Measurements from ENCODE around the gene NBPF26. TPM values are rescaled to one million over a fixed set of nuclear protein-coding genes. Genes with fewer than 3 reads are reported as not detected.
A peak's percentile ranks its signal among the peaks of the same experiment; 100 is the strongest.
"Not testable (repeated sequence)": the region's sequence is repeated elsewhere in the genome, so short reads cannot be mapped to it uniquely, and the experiment has no call there.

NBPF26 gene
- polyA plus RNA-seq (2014; cell fraction: cytosol; rRNA removed), result 2.6 and 3.0 TPM in 2 replicates
- polyA plus RNA-seq (2014; cell fraction: nucleus; rRNA removed), result 11.2 and 14.8 TPM in 2 replicates

DNA sequence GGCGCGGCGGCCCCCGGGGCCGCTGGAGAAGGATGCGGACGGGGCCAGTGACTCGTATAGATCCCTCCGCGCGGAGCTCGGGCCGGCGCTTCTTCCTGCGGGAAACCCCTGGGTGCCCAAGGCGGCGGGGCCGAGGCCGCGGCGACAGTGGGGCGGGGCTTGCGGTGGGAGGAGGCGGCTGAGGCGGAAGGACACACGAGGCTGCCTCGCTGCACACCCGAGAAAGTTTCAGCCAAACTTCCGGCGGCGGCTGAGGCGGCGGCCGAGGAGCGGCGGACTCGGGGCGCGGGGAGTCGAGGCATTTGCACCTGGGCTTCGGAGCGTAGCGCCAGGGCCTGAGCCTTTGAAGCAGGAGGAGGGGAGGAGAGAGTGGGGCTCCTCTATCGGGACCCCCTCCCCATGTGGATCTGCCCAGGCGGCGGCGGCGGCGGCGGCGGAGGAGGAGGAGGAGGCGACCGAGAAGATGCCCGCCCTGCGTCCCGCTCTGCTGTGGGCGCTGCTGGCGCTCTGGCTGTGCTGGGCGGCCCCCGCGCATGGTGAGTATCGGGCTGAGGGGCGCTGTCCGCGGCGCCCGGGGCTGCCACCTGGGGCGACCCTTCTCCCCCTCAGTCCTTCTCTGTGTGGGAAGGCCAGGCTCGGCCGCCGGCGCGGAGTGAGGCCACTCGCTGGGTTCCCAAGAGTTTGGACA lies at the start of gene NBPF26:
Gene NBPF26 (plus strand): TSS at position 231 of the 688 bp plus-strand sequence.
- peak; percentile 53 for DNase-seq (ENCODE audit: low spot score)

DNA sequence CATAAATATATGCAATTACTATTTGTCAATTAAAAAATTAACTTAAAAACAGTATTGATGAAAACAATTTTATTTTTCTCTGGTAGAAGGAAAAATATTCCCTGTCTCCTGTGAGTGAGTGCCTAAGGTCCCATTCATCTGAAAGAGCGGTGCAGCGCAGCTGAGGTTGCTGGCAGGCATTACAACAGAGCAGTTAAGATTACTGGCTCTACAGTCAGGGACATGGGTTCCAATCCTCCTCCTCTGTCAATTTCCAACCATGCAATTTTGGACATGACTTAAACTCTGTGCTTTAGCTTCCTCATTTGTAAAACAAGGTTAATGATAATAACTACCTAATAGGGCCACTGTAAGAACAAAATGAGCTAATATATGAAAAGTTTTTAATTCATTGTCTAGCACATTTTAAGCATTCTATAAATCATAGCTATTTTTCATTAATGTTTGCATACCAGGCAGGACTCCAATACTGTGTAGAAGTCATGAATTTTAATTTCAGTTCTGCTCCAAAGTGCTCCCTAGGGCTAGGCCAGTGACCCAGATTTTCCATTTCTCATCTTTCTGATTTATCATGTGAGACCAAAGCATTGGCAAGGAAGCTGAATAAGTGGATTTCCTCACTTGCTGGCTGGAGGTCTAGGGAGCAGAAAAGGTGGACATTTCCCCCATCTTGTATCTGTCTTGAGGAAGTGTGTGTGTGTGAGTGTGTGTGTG lies 43.5 kb upstream of the NBPF26 start:
- not testable (repeated sequence) for DNase-seq (ENCODE audit: low spot score)

DNA sequence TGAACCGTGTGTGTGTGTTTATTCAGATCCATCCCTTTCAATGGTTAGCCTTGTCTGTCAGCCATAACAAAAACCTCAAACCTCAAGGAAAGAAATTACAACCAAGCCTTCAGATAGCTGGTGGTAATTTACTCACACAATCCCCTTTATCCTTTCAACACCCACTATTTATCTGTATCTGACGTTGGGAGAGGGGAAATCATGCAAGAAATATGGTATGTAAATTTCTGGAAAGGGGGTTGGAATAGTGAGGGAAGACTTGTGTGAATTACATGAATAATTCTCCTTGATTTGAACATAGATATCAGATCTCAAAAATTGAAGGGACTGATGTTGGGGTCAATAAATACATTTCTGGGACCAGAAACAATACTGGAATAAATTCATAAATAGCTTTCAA lies 42.8 kb upstream of the NBPF26 start:
- not testable (repeated sequence) for DNase-seq (ENCODE audit: low spot score)

DNA sequence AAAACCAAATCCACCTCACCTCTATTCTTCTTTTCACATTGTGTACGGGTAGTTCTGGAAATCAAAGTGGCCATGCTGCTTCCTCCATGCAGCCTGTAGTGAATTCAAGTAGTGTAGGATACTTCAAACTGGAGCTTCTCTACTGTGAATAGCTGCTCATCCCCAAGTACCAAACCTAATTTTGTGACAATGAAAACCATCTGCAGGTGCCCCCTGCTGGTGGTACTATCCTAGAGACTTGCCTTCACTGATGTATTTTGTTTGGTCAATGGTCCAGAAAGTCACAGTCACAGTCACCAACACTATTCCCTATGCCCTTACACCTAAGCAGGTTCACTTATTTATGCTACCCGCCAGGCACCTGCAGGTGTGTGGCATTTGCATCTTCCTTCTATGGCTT lies 39.3 kb upstream of the NBPF26 start:
- DNase-seq (ENCODE audit: low spot score), result not testable (repeated sequence)

DNA sequence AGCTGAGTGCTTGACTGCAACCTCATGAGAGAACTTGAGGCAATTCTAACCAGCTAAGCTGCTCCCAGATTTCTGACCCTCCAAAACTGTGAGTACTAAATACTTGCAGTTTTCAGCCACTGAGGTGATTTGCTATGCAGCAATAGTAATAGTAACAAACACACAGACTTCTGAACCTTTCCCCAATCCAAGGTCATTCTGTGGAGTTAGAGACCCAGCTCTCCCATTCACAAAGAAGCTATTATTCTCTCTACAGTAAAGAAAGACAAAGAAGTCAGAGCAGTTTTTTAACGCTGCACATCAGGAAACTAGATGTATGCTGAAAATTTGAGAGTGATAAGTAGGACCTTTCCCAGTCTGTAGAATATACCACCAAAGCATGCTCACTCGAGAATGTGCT lies 38.1 kb upstream of the NBPF26 start:
- DNase-seq (ENCODE audit: low spot score), result not testable (repeated sequence)

DNA sequence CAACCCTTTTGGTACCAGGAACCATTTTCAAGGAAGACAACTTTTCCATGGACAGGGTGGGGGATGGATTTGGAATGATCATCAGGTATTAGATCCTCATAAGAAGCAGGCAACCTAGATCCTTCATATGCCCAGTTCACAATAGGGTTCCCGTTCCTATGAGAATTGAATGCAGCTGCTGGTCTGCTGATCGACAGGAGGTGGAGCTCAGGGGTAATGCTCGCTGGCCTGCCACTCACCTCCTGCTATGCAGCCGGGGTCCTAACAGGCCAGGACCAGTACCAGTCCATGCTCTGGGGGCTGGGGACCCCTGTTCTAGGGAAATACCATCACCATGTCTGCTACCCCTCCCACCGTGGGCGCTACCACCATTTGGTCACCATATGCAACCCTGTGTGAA lies 36.5 kb upstream of the NBPF26 start:
- not testable (repeated sequence) for DNase-seq (ENCODE audit: low spot score)

DNA sequence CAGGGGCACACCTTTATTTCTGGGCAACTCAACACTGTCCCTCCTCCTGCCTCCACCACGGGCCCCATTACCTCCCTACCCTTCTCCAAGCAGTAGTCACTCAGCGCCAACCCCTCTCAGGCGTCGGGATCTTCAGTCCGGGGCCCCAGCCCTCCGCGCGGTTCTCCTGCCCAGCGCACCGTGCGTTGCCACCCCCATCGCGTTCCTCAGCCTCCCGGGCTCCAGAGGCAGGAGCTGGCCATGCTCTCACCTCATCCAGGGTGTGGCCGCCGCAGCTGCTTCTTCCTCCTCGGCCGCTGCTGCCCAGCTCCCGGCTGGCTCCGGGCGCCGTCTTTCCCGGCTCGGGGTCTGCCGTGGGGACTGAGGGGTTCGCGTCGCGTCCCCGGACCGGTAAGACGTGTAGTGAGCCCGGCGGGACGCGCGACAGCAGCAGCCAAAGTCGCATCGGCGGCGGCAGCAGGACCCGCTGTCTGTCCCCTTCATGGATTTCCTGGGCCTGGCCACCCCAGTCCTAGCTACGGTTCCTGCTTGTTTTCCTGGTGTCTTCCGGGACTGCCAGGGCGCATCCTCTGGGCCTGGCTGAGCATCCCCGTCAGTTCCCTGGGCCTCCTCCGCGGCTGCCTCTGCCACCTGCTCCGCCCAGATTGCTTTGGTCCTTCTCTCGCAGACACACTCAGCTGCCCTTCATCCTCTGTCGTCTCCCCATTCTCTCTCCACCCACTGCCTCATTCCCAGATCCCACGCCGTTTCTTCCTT lies 22.8 kb upstream of the NBPF26 start:
- not testable (repeated sequence) for DNase-seq (ENCODE audit: low spot score)

DNA sequence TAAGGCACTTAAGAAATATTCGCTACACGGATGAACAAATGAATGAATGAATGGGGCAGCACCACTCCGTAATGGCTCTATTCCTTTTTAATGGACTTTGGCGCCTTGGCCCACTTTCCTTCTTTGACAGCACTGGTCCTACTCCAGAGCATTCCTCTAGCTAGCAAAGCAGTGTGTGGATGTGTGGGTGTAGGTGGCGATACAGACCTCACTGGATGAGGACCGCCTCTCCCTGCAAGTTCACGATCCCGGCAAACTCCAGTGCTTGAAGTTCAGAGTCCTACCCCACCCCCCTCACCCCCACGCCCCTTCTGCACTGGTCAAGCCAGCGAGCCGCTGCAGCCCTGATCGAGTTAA lies 409 bp upstream of the NBPF26 start:
- DNase-seq (ENCODE audit: low spot score), result not testable (repeated sequence)

DNA sequence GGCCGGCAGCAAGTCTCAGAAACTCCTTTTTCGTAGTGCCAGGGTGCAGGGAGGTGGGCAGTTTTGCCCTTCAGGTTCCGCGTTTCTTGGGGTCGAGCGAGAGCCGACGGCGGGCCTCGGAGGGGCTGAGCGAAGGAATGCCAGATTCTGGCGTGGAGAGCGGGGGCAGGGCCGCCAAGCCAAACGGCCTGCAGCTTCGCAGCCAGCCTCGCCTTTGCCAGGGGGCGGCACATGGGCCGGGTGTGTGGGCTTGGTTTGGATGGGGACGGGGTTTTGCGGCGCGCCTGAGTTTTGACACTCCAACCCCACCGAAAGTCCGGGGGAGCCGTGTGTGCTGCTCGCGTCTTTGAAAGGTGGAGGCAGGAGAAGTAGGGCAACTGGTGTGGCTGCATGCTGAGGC lies 762 bp downstream of the NBPF26 start:
- DNase-seq (ENCODE audit: low spot score), result not testable (repeated sequence)

DNA sequence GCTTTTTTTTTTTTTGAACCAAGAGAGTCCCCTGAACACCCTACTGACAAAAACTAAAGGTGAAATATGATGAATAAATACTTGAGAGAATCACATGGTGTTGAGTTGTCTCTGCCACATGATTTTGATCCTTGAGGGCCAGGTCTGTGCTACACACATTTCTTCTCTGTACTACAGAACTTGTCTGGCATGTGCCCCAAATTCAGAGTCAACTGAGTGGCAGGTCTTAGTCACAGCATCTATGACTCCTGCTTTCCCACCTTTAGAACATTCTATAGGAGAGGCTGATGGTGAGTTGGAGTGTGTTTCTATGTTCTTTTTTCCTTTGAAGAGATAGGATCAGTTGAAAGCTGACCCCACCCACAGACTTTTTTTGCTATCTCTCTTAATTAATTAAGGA lies 5.1 kb downstream of the NBPF26 start:
- DNase-seq (ENCODE audit: low spot score), result not testable (repeated sequence)

DNA sequence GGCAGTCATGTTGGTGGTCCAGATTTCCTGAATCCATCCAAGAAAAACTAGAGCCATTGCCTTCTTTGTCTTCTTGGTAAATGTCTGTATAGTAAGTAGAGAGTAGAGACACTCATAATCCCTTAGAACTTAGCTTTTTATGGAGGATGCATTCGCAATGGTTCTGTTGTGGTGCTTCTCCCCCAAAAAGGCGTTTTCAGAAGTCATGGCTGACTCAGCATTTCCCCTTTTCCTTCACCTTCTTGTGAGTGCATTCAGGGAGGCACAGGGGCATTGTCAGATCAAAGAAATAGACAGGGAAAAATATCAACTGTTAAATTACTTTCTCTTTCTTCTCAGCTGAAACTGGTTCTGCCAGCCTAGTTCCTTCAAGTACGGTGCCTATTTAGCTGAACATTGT lies 45.3 kb downstream of the NBPF26 start:
- not testable (repeated sequence) for DNase-seq (ENCODE audit: low spot score)

DNA sequence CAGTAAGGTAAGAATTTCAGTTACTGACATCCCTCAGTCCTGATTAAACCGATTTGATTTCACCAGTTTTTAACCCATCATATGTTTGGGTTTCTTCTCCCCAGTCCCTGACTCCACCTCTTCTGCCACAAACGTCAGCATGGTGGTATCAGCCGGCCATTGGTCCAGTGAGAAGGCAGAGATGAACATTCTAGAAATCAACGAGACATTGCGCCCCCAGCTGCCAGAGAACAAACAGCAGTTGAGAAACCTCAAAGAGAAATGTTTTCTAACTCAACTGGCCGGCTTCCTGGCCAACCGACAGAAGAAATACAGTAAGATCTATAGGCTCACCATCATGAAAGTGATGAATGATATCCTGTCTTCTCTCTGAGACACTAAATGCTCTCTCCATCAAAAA lies 81.7 kb downstream of the NBPF26 start:
- not testable (repeated sequence) for DNase-seq (ENCODE audit: low spot score)

DNA sequence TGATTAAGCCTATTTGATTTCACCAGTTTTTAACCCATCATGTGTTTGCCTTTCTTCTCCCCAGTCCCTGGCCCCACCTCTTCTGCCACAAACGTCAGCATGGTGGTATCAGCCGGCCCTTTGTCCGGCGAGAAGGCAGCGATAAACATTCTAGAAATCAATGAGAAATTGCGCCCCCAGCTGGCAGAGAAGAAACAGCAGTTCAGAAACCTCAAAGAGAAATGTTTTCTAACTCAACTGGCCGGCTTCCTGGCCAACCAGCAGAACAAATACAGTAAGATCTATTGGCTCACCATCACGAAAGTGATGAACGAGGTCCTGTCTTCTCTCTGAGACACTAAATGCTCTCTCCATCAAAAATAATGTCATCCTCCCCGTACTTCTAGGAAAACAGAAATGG lies 88.1 kb downstream of the NBPF26 start:
- not testable (repeated sequence) for DNase-seq (ENCODE audit: low spot score)

DNA sequence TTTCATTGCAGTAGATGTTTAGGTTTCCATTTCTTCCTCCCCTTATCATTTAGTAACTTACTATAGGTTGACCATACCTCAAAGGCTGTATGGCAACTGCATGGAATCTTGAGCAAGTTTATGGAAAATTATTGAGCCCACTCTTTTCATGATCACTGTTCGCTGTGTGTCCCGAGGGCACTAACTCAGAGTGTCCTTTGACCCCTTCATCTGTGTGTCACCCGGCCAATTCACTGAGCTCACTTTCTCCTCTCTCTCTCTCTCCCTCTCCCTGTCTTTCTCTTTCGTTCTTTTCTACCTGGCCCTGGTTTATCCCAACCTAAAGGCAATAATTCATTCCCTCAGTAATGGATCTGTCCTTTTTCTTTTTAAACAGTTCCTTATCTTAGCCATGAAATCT lies 101.3 kb downstream of the NBPF26 start:
- DNase-seq (ENCODE audit: low spot score), result not testable (repeated sequence)

DNA sequence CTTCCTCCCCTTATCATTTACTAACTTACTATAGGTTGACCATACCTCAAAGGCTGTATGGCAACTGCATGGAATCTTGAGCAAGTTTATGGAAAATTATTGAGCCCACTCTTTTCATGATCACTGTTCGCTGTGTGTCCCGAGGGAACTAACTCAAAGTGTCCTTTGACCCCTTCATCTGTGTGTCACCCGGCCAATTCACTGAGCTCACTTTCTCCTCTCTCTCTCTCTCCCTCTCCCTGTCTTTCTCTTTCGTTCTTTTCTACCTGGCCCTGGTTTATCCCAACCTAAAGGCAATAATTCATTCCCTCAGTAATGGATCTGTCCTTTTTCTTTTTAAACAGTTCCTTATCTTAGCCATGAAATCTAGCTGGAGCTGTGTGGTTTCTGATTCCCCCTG lies 102.9 kb downstream of the NBPF26 start:
- DNase-seq (ENCODE audit: low spot score), result not testable (repeated sequence)

DNA sequence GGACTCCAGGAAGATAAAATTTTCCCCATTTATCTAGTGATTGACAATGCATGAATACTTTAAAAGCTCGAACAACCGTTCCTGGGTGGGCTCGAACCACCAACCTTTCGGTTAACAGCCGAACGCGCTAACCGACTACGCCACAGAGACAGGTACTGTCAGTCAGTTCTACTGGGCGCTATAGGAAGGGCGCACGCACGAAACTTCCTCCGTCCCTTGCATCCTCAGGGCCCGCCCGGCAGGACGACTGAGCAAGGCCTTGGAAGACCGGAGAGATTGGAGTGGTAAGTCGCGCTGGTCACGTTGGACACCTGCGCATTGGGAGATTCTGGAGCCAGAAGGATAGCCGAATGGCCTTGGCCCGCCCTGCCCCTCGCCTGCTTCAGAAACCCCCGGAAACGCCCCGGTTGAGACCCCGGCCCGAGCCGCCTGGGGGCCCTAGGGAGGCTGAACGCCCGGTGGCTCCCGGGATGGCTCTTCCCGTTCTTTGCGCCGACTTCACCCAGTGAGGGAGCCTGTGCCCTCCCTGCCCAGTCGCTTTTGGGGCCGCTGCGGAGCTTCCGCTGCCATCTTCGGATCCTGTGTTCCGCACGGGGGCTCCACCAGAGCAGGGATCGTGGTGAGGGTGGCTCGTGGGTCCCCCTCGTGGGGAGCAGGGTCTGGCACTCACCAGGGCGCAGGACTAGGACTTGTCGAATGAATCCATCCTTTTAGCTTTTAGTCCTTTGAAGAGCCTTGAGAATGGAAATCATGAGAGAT lies 120.6 kb downstream of the NBPF26 start:
- DNase-seq (ENCODE audit: low spot score), result not testable (repeated sequence)

DNA sequence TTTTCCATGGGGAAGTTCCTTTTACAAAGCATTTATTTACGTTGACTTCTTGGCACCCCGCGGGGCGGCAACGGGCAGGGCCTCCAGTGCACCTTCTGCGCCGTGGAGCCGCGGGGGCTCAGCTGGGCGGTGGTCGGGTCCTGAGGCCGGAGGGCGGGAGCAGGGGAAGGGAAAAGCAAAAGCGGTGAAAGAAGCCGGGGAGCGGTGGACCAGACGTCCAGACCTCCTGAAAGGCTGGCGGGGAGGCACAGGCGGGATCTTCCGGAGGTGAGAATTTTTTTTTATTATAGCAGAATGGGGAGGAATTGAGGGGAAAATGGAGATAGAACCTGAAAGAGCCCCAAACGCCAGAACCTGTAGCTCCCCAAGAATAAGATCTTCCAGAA lies 121.2 kb downstream of the NBPF26 start:
- DNase-seq (ENCODE audit: low spot score), result not testable (repeated sequence)

DNA sequence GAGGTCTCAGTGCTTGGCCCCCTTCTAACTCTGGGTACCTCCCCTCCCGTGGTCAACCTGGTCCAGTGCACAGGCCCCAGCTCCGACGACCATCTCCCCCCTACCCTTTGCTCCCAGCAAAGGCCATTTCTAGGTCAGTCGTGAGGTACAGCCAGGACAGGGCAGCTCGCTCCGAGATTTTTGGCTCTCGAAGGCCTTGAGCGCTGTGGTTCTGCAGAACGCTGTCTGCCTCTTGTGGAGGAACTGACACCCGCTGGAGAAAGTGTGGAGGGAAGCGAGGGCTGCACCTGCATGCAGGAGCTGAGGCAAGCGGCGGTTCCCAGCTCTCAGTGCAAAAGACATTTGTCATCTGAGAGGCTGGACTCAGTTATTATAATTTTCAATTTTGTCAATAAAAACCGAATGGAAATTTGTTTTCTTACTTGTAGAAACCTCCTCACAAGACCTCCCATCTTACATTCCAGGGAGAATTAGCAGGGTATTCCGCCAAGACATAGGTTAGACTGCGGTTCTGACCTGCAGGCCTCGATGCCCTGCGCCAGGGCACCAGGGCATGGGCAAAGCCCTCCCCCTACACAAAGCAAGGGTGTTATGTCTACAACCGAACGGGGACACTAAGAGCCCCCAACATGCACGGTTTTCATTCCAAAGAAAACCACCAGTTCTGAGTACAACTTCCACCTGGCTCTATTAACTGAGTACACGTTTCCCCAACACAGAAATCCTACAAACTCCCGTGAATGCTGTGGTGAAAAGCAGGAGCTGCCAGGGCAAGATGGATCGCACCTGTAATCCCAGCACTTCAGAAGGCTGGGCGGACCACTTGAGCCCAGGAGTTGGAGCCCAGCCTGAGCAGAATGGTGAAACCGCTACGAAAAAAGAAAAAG lies 125.9 kb downstream of the NBPF26 start:
- not testable (repeated sequence) for DNase-seq (ENCODE audit: low spot score)

DNA sequence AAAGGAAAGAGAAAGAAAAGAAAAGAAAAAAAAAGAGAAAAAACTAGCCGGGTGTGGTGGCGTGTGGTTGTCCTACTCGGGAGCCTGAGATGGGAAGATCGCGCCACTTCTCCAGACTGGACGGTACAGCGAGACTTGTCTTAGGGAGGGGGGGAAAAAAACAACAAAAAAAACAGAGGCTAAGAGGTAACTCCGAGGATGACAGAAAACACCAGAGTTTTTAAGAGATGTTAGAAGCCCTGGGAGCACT lies 126.5 kb downstream of the NBPF26 start:
- DNase-seq (ENCODE audit: low spot score), result peak; percentile 8

DNA sequence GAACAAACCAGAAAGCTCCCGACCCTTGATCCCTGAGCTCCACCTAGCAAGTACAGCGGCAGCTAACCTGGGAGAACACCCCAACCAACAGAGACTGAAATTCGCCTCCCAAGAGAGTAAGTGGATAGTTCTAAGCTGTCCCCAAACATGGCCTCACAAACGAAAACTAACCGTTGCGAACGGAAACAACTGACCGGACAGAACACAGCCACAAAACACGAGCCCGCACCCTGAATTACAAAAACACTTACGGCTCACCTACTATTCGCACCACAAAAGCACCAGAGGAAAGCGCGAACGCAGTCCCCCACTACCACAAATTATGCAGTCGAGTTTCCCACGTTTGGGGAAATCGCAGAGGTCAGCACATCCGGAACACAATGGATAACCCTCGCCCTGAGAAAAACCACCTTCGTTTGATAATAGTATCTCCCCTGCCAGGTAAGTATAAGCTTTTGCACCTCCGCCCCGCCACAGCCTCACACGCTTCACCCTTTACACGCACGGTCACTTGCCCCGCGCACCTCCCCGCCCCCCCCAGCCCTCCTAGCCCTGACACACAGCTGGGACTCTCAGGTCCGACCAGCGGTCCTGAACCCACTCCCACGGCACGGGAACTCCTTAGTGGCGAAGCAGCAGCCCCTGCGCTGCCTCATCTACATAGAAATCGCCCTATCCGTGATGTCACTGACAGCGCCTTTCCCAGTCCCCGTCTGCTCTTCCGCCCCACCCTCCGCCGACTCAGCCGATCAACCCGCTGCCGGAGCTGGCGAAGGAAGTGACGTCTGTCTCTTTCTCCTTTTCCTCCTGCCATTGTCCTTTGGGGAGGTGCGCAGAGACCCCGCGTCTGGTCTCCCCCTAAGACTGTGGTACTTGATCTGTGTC lies 127.0 kb downstream of the NBPF26 start:
- peak; percentile 86 for DNase-seq (ENCODE audit: low spot score)

Measured in SK-N-DZ (cell line).